Measurements from ENCODE around the gene ADGRG7. TPM values are rescaled to one million over a fixed set of nuclear protein-coding genes. Genes with fewer than 3 reads are reported as not detected.

ADGRG7 gene
- total and polyA plus RNA-seq, 9 of the 15 experiments (the other 6 are each of a cell fraction or from before 2014, with no cell fraction given), result 0.03 TPM; not detected in 7

DNA sequence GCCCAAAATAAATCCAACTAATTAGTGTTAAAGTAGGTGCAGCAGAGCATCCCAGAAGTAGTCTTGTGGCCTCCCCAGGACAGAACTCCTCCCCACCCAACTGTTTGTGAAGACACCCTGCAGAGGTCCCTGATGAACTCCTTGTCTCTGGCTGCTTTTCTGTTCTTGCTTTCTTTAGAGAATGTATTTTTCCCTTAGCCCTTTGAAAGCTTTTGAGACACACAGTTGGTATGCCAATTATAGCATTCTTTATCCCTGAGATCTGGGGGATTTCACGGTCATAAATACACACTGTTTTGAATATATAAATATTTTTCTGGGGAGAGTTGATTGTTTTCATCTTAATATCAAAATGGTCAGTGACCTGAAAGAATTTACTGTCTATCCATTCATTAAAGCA lies 109.7 kb downstream of the ADGRG7 start:
- no peak overlapping the region for H3K9ac ChIP-seq (ENCODE audit: insufficient read depth in 1 of 2, low read depth in 2 of 2, low read length in 2 of 2)
- H3K27ac ChIP-seq (ENCODE audit: extremely low read depth, low read depth, low read length), result no peak overlapping the region
- in situ Hi-C loops (cut with MboI) (no loop called here), intact Hi-C loops (cut with micrococcal nuclease) (loop anchor here (10.0 kb wide), 1 partner anchor 254 kb away; no protein-coding TSS in a partner anchor)
- H3K9me3 ChIP-seq (replicated peaks; ENCODE audit: control insufficient read depth, insufficient read depth, low read depth, low read length), result no peaks in the 10 kb centered on the region
- ATAC-seq (no peak), DNase-seq (ENCODE audit: extremely low read depth in 1 of 4, low spot score in 3 of 4) (no peak), FAIRE-seq (no peak)
- no peaks in the 10 kb centered on the region for H3K27me3 ChIP-seq (ENCODE audit: control insufficient read depth in 2 of 2, insufficient read depth in 2 of 2, low read length in 2 of 2)
- WGBS (ENCODE audit: insufficient coverage, low coverage, missing lambda C conversion rate), result no CpG with 5 or more reads among the region's 1 CpG
- H3K36me3 ChIP-seq (ENCODE audit: control insufficient read depth, insufficient read depth, low read length), result peaks cover 95% of the 10 kb centered on the region
- CTCF ChIA-PET (ENCODE audit: low intra/inter-chr PET ratio), result no interaction called here
- no peak overlapping the region for H3K4me2 ChIP-seq (ENCODE audit: insufficient read depth, low read length)
- H3K79me2 ChIP-seq (ENCODE audit: control insufficient read depth, insufficient read depth, low read length), result peaks cover 78% of the 10 kb centered on the region
- no peak overlapping the region for H3K4me3 ChIP-seq
- TF ChIP-seq HDGF (IDR thresholded peaks at IDR 0.05), result no peak
- BruUV-seq (replicated peaks), result no TSS peak
- no peak overlapping the region for H2AFZ ChIP-seq (ENCODE audit: low read depth, low read length)
- peaks cover 4% of the 10 kb centered on the region for H3K9me1 ChIP-seq (ENCODE audit: control insufficient read depth, insufficient read depth, low read length)
- no peaks in the 10 kb centered on the region; the same call in 1 of the 2 replicates for H4K20me1 ChIP-seq (replicated peaks; ENCODE audit: control insufficient read depth, insufficient read depth, low read length)
- POLR2A ChIA-PET, result interaction anchor here (0.7 to 1.0 kb wide), 2 partner anchors 8 to 9 kb away, joined by 3 to 4 read pairs; no protein-coding TSS in a partner anchor
- no peaks in the 10 kb centered on the region; a peak in 1 of 5 replicates for H3K4me1 ChIP-seq (replicated peaks in 1 of 2; ENCODE audit: control insufficient read depth in 2 of 2, insufficient read depth in 2 of 2, low read length in 2 of 2)

GRCh38 chr3:100720426-100720825 lies 111.0 kb downstream of the ADGRG7 start:
- no peak overlapping the region for H3K9ac ChIP-seq (ENCODE audit: insufficient read depth in 1 of 2, low read depth in 2 of 2, low read length in 2 of 2)
- in situ Hi-C loops (cut with MboI) (no loop called here), intact Hi-C loops (cut with micrococcal nuclease) (no loop called here)
- peaks cover under 1% of the 10 kb centered on the region for H3K9me1 ChIP-seq (ENCODE audit: control insufficient read depth, insufficient read depth, low read length)
- FAIRE-seq (no peak), ATAC-seq (no peak), DNase-seq (ENCODE audit: extremely low read depth in 1 of 4, low spot score in 3 of 4) (no peak)
- no TSS peak for BruUV-seq (replicated peaks)
- WGBS (ENCODE audit: insufficient coverage, low coverage, missing lambda C conversion rate), result 92% methylated on average over 5 of the region's 5 CpGs
- H2AFZ ChIP-seq (ENCODE audit: low read depth, low read length), result no peak overlapping the region
- CTCF ChIA-PET (ENCODE audit: low intra/inter-chr PET ratio), result no interaction called here
- H3K79me2 ChIP-seq (ENCODE audit: control insufficient read depth, insufficient read depth, low read length), result peaks cover 70% of the 10 kb centered on the region
- H3K36me3 ChIP-seq (ENCODE audit: control insufficient read depth, insufficient read depth, low read length), result peaks cover 89% of the 10 kb centered on the region
- H3K4me2 ChIP-seq (ENCODE audit: insufficient read depth, low read length), result no peak overlapping the region
- POLR2A ChIA-PET, result no interaction called here
- H3K9me3 ChIP-seq (replicated peaks; ENCODE audit: control insufficient read depth, insufficient read depth, low read depth, low read length), result no peaks in the 10 kb centered on the region
- H3K4me3 ChIP-seq, result no peak overlapping the region
- H4K20me1 ChIP-seq (replicated peaks; ENCODE audit: control insufficient read depth, insufficient read depth, low read length), result no peaks in the 10 kb centered on the region; the same call in 1 of the 2 replicates
- H3K4me1 ChIP-seq (replicated peaks in 1 of 2; ENCODE audit: control insufficient read depth in 2 of 2, insufficient read depth in 2 of 2, low read length in 2 of 2), result no peaks in the 10 kb centered on the region; a peak in 1 of 5 replicates
- no peaks in the 10 kb centered on the region for H3K27me3 ChIP-seq (ENCODE audit: control insufficient read depth in 2 of 2, insufficient read depth in 2 of 2, low read length in 2 of 2)
- H3K27ac ChIP-seq (ENCODE audit: extremely low read depth, low read depth, low read length), result no peak overlapping the region
- TF ChIP-seq SMAD3 (CRISPR knock-in tag; conservative IDR thresholded peaks at IDR 0.05) (no peak), MTF1 (CRISPR knock-in tag; IDR thresholded peaks at IDR 0.05; ENCODE audit: borderline replicate concordance) (no peak), ZNF398 (CRISPR knock-in tag; IDR thresholded peaks at IDR 0.05) (no peak), ZNF174 (CRISPR knock-in tag; IDR thresholded peaks at IDR 0.05) (no peak), ZC3H11A (IDR thresholded peaks at IDR 0.05; ENCODE audit: low read depth, low read length) (no peak), ATF2 (CRISPR knock-in tag; IDR thresholded peaks at IDR 0.05) (no peak), ZNF239 (CRISPR knock-in tag; IDR thresholded peaks at IDR 0.05) (no peak), E4F1 (CRISPR knock-in tag; IDR thresholded peaks at IDR 0.05; ENCODE audit: borderline replicate concordance) (no peak), ZNF699 (CRISPR knock-in tag; IDR thresholded peaks at IDR 0.05; ENCODE audit: insufficient replicate concordance) (no peak)
